NCI-H748 treated with DMSO at 0.1 percent for 48 hours (cell line): ENCODE data around the gene PPP1R10.
"Not testable (repeated sequence)": the region's sequence is repeated elsewhere in the genome, so short reads cannot be mapped to it uniquely, and the experiment has no call there.

ENCODE experiments used
- DNase-seq: peaks from one replicate; lab custom pipeline; 2025; lab: John Stamatoyannopoulos, UW

Gene PPP1R10

DNA sequence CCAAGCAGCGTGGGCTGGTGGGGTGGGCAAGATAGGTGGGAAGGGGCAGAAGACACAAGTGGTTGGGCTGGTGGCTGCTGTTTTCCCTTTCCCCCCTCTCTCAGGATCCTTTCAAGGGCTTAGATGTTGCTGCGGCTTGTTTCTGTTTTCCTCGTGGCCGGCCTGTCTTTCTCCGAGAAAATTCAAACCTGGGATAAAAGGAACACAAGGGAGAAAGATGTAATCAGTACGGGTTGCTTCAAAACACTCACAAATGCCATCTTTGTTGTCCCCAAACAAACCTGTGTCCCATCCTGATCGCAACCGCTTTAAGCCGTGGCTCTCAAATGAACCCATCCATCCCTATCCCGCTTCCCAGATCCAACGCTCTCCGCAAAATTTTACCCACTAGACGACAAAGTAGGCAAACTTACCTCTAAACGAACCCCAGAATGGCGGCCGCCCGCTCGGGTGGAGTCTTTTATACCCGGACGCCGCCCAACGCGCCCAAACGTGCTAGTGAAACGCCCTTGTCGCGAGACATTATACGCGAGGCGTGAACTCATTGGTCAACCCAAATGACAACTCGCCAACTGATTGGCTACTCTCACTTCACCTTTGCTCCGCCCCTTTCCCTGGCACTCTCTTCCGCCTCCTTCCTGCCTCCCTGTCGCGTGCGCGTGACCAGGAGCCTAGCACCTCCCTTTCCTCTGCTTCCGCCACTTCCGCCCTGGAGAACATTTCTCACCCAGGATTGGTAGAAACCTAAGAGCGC lies at the start of gene PPP1R10:
PPP1R10 (minus strand) TSS at position 433 of the 754 bp plus-strand sequence. CDS start 7,299 bp downstream, outside the sequence.
- DNase-seq, result peak; percentile 100

- not testable (repeated sequence) for DNase-seq
Observed at GRCh38 chr6:30666300-30666699, 49.3 kb upstream of the PPP1R10 start.

DNA sequence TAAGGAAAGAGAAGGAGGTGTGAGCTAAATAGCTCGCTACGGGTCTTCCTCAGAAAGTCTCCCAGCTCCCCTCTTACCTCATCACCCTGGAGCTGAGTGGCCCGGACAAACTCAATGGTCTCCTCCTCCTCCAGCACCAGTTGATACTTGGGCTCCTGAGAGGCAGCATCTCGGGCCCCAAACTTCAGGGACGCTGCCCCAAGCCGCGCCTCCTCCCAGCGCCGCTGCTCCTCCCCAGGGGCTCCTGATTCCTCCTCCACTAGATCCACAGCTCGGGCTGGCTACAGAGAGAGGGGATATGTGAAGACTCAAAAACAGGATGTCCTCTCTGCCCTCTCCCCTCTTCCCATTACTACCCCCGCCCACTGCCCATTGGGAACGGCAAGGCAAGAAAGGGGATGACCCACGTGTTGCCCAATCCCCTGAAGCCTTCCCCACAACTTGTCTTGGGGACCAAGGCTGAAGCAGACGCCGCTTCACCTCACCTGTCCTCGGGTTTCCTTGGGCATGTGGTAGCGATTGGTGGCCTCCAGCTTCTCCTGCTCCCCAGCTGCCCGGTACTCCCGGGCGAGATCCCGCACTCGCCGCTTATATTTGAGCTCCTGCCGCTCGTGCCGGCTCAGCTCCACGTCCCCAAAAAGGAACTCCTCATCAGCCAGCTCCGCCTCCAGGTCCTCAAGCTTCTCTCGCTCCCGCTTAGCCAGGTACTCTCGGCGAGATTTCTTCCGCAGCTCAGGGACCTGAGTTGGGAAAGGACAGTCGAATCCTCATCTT lies 48.1 kb upstream of the PPP1R10 start:
- DNase-seq, result no peak

- DNase-seq, result not testable (repeated sequence)
Observed at GRCh38 chr6:30657922-30658321, 40.9 kb upstream of the PPP1R10 start.

GRCh38 chr6:30657454-30657853 lies 40.4 kb upstream of the PPP1R10 start:
- no peak for DNase-seq

- DNase-seq, result no peak
Observed at GRCh38 chr6:30656513-30656912, 39.5 kb upstream of the PPP1R10 start.

GRCh38 chr6:30655743-30656094 lies 38.7 kb upstream of the PPP1R10 start:
- no peak for DNase-seq

GRCh38 chr6:30654798-30655742 lies 38.0 kb upstream of the PPP1R10 start:
- DNase-seq, result no peak

DNA sequence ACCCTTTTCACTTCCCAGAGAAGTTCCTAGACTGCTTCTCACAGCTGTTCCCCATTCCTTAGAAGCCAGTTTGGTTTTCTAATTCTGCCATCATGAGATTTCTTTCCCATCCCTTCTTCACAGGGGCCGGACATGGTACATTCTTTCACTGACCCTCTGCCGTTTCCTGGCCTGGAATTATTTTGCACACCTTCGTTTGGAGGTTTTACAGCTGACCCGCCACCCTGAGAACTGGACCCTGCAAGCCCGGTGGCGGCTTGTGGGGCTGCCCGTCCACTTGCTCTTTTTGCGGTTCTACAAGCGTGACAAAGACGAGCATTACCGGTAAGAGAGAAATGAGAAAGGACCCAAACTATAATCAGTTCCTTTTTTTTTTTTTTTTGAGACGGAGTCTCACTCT lies 34.1 kb upstream of the PPP1R10 start:
- no peak for DNase-seq

- peak; percentile 94 for DNase-seq
Observed at GRCh38 chr6:30647242-30648116, 30.4 kb upstream of the PPP1R10 start.

- peak; percentile 94 for DNase-seq
Observed at GRCh38 chr6:30646450-30647241, 29.6 kb upstream of the PPP1R10 start, which contains the start of gene C6orf136. C6orf136 (plus strand) TSS chr6:30647133; CDS start chr6:30647232, 99 bp downstream.

DNA sequence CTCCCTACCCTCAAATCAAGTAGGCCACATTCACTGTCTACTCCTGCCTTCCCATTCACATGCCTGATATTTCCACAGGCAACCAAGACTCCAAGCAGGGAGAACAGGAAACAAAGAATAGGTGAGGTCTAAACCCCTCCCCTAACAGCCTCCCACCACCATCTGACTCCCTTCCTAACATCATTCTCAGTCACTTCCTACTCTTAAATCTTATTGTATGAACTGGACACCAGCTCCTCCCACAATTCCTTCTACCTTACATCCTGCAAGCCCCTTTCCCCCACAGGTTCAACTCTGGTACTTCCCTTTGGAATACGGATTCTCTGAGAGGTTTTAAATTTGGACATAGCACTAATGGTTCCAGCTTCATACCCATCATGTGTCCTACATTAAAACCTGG lies 28.9 kb upstream of the PPP1R10 start:
- no peak for DNase-seq

GRCh38 chr6:30644769-30645168 lies 27.7 kb upstream of the PPP1R10 start:
- DNase-seq, result no peak

- no peak for DNase-seq
Observed at GRCh38 chr6:30643656-30644055, 26.6 kb upstream of the PPP1R10 start.

DNA sequence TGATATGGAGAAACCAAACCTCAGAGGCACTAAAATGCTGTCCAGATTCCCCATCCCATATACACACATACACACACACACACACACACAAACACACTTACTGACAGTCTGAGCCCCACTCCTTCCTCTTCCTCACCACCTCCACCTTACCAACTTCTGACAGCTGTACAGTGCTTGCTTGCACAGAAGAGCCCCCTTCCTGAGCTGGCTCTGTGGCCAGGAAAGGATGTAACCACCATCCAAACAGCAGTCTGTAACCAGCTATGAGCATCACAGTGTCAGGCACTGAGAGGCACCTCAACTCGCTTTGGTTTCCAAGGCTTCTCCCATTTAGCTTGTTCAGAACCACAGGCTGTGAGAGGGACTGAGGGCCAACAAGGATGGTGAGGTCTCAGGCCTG lies 24.0 kb upstream of the PPP1R10 start:
- no peak for DNase-seq

DNA sequence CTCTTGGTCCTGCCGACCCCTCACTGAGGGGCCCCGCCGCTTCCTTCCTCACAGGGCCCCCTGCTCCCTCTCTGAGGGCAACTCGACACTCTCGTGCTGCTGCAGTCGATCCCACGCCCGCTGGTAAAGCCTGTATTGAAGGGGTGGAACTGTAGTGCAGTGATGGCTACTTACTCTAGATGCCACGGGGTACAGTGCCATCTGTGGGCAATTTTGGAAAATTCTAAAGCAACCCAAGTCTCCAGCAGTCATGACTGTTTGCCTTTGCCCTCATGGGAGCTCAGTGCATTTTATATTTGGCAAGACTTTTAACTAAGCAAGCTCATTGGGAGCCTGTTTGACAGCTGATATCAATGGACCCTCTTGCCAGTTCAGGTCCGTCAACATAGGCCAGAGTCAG lies 23.4 kb upstream of the PPP1R10 start:
- DNase-seq, result no peak

GRCh38 chr6:30635834-30636233 lies 18.8 kb upstream of the PPP1R10 start:
- DNase-seq, result no peak

- DNase-seq, result peak; percentile 69
Observed at GRCh38 chr6:30626484-30627366, 9.7 kb upstream of the PPP1R10 start, which contains the start of gene ATAT1. ATAT1 (plus strand) TSS chr6:30626874.

GRCh38 chr6:30625511-30625910 lies 8.5 kb upstream of the PPP1R10 start:
- no peak for DNase-seq
